CD4-positive, alpha-beta T cell treated with Interleukin-17A for 1 hour (primary cell): Measurements from ENCODE around the gene NRARP.
A peak's percentile ranks its signal among the peaks of the same experiment; 100 is the strongest.

Source experiments
- DNase-seq: peaks from one replicate; pipeline ENCODE4 v3.0.0-alpha.2; 2020

The NRARP gene

GRCh38 chr9:137255448-137256114, 46.5 kb downstream of the NRARP start:
- DNase-seq, result no peak

GRCh38 chr9:137254624-137255447, 47.2 kb downstream of the NRARP start, which contains the start of gene NELFB:
NELFB (plus strand) TSS chr9:137255327.
- DNase-seq, result peak; percentile 94

- DNase-seq, result no peak
Measured at GRCh38 chr9:137253717-137254623, 48.1 kb downstream of the NRARP start.

GRCh38 chr9:137252555-137253506, 49.2 kb downstream of the NRARP start:
- DNase-seq, result no peak

GRCh38 chr9:137251490-137252268, 50.4 kb downstream of the NRARP start:
- no peak for DNase-seq

- DNase-seq, result no peak
Measured at GRCh38 chr9:137251194-137251461, 50.9 kb downstream of the NRARP start, which contains the start of gene STPG3. STPG3 (plus strand) TSS chr9:137251286; CDS start chr9:137251287, 1 bp downstream.

GRCh38 chr9:137250329-137251193, 51.5 kb downstream of the NRARP start:
- DNase-seq, result no peak
